NOMO-1 treated with dmso at 0.1 percent for 144 hours (cell line): Measurements from ENCODE around the gene DHFR.
"Not testable (repeated sequence)": the region's sequence is repeated elsewhere in the genome, so short reads cannot be mapped to it uniquely, and the experiment has no call there.

Source experiments
- DNase-seq: peaks from one replicate; lab custom pipeline; 2025; ENCODE audit not compliant: unreplicated experiment; lab: John Stamatoyannopoulos, UW

DHFR gene

GRCh38 chr5:80597500-80597899 lies 57.3 kb downstream of the DHFR start:
- no peak for DNase-seq

DNA sequence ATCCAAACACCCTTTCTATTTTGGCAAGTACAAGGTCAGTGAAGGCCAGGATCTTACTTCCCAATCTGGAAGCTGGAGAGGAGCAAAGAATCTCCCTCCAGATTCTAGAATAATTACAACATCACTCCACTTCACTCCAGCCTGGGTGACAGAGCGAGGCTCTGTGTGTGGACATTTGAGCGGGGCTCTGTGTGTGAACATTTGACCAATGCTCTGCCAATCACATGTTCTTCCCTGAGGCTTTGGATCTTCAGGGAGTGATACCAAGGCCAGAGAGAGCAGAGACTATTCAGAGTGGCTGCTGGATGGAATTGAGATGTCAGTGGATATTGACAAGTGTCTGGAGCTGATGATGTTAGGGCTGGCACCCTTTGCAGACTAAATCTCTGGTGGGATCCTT lies 60.0 kb downstream of the DHFR start:
- no peak for DNase-seq

DNA sequence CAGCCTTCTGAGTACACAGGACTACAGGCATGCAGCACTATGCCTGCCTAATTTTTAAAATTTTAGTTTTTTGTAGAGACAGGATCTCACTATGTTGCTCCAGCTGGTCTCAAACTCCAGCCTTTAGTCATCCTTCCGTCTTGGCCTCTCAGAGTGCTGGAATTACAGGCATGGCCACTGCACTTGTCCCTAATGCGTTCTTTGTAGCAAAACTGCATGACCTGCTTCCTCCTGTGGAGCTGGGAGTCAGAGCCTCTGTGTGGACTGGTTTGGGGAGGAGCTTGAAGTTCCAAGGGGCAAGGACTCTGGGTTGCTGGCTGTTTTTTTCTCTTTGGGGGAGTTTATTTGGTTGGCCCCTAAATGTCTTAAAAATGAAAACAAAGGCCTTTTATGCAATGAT lies 62.0 kb downstream of the DHFR start:
- DNase-seq = no peak

DNA sequence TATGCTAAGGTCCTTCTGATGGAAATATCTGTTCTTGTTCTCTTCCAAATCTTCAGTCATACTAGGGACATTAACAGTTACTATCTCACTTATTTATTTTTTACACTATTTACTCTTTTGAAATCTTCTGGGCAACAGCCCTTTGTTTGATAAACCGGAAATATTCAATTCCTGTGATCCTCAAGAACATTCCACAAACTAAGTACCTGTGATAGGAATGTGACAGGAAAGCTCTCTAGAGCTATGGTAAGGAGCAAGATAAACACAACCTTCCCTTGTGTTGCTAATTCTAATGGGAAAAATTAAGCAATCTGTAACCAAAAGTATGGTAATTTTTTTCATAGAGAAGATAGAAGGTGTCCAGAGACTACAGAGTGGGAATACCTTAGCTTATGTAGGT lies 62.7 kb downstream of the DHFR start:
- no peak for DNase-seq

DNA sequence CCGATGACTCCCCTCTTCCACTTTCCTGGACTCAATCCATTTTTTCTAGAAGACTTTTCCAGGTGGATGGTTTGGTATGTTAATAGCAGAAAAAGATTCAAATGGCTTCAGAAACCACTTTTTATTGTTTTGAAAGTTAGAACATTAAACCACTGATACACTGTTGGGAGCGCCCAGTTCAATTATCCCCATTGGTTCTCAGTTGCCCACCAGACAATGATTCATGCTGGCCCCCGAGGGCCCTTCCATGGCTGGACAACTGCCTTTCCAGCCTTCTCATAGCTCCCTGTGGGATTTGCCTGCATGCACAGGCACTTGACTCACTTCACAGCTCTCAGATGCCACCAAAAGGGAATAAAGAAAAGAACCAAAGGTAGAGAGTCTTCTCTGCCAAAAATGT lies 63.4 kb downstream of the DHFR start:
- no peak for DNase-seq

GRCh38 chr5:80590766-80591165 lies 64.0 kb downstream of the DHFR start:
- no peak for DNase-seq

GRCh38 chr5:80588858-80589540 lies 65.8 kb downstream of the DHFR start:
- DNase-seq = no peak

GRCh38 chr5:80584770-80585169 lies 70.0 kb downstream of the DHFR start:
- no peak for DNase-seq

- not testable (repeated sequence) for DNase-seq
These were observed 74.5 kb downstream of the DHFR start for GRCh38 chr5:80580291-80580690.

- DNase-seq = no peak
These were observed 75.7 kb downstream of the DHFR start for GRCh38 chr5:80579050-80579449.

DNA sequence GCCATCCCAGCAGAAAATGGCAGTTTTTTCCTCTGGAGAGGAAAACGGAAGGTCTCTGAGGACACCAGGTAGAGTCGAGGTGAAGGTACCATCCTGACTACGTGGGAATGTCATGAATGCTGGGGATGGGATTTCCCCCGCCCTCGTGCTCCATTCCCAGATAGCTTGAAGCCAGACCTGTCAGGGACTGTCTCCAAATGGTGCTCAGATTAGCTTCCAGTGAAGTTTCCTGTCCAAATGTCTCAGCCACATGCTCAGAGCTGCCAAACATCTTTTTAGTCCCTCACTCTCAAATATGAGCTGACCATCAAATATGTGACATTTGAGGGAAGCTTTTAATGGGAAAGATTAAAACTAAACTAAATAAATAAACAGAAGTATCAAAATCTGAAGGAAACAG lies 77.1 kb downstream of the DHFR start:
- no peak for DNase-seq

DNA sequence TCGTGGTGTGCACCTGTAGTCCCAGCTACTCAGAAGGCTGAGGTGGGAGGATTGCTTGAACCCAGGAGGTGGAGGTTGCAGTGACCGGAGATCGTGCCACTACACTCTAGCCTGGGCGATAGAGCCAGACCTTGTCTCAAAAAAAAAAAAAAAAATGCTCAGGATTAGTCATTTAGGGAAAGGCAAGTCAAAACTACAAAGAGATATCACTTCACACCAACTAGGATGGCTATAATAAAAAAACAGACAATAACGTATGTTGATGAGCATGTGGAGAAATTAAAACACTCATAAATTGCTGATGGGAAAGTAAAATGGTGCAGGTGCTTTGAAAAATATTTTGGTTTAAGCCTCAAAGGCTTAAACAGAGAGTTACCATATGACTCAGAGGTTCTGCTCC lies 78.4 kb downstream of the DHFR start:
- DNase-seq = no peak
